ENCODE results near the gene SH3D19.

DNA sequence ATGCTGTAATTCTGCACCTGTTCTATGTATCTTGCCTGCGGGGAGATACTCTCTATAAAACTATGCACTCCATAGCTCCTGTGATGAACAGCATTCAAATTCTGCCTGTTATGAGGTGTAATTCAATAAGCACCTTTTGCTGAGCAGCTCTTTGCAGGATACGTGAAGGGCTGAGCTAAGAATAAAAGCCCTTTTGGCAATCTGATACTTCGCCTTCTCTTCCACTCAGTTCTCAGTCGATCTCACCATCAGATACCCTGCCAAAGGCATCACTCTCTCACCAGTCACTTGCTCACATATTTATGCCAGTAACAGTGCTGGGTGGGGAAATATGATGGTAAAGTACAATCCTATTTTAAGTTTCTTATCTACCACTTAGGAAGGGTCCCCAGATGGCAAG, 158.8 kb downstream of the SH3D19 start:
- TF ChIP-seq EZH2phosphoT487 (IDR thresholded peaks at IDR 0.05; ENCODE audit: borderline replicate concordance), result no peak
- TF ChIP-seq, protein P1, sequence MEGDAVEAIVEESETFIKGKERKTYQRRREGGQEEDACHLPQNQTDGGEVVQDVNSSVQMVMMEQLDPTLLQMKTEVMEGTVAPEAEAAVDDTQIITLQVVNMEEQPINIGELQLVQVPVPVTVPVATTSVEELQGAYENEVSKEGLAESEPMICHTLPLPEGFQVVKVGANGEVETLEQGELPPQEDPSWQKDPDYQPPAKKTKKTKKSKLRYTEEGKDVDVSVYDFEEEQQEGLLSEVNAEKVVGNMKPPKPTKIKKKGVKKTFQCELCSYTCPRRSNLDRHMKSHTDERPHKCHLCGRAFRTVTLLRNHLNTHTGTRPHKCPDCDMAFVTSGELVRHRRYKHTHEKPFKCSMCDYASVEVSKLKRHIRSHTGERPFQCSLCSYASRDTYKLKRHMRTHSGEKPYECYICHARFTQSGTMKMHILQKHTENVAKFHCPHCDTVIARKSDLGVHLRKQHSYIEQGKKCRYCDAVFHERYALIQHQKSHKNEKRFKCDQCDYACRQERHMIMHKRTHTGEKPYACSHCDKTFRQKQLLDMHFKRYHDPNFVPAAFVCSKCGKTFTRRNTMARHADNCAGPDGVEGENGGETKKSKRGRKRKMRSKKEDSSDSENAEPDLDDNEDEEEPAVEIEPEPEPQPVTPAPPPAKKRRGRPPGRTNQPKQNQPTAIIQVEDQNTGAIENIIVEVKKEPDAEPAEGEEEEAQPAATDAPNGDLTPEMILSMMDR (conservative IDR thresholded peaks at IDR 0.05; ENCODE audit: low read length), result no peak

Measured in Loucy (cell line).